AG09309 (cell line): Measurements from ENCODE around the gene BCL6B.
"Not testable (repeated sequence)": the region's sequence is repeated elsewhere in the genome, so short reads cannot be mapped to it uniquely, and the experiment has no call there.

Experiments used
- DNase-seq: peaks from one replicate; pipeline ENCODE4 v3.0.0-alpha.2; 2010; ENCODE audit warnings: low read depth
- H3K4me3 ChIP-seq: 2 replicates; pipeline ENCODE4 v1.5.1; 2011; ENCODE audit warnings: mild to moderate bottlenecking, low read depth, low read length, moderate library complexity; ENCODE audit not compliant: control insufficient read depth
- TF ChIP-seq, protein P1 (sequence below): IDR thresholded peaks from 2 replicates; pipeline ENCODE4 v1.5.1; 2011; ENCODE audit warnings: mild to moderate bottlenecking, low read depth, low read length, inconsistent platforms; ENCODE audit not compliant: insufficient read depth, control insufficient read depth; ENCODE audit errors: missing control alignments

Gene BCL6B, protein sequence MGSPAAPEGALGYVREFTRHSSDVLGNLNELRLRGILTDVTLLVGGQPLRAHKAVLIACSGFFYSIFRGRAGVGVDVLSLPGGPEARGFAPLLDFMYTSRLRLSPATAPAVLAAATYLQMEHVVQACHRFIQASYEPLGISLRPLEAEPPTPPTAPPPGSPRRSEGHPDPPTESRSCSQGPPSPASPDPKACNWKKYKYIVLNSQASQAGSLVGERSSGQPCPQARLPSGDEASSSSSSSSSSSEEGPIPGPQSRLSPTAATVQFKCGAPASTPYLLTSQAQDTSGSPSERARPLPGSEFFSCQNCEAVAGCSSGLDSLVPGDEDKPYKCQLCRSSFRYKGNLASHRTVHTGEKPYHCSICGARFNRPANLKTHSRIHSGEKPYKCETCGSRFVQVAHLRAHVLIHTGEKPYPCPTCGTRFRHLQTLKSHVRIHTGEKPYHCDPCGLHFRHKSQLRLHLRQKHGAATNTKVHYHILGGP

DNA sequence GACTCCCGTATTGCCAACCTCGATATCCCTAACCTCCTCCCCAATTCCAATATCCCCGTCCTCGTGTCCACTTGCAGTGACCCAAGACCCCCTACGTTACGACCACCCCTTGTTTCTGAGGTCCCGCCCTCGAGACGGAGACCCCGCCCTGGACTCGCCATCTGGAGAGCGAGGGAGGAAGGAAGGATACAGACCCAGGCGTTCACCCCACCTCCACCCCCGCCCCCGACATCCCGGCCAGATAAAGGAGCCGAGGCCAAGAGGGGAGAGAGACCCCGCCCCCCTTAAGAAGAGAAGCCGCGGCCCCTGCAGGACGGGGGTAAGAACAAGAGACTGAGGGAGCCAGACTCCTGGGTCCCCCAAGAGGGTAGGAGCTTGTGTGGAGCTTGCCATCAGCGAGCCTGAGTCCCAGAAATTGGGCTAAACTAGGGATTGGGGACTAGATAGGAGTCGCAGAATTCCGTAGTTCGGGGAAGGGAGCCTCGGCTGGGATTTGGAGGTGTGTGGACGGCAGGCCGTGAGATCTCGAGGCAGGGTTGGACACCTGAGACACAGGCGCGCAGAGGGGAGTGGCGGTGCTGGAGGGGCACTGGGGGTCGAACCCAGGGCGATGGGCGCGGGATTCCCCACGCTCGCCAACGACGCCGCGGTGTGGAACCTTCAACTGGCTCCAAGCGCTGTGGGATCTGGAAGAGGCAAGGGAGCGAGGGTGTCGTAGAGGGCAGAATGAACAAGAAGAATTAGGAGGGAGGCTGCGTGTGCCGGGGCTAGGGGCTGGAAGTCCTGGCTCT is at the start of gene BCL6B:
Gene BCL6B (plus strand): TSS at position 270 of the 791 bp plus-strand sequence. CDS start 622 bp downstream, outside the sequence.
- DNase-seq: no peak
- H3K4me3 ChIP-seq: peak within 1 kb of the TSS; percentile 25
- TF ChIP-seq, protein P1, sequence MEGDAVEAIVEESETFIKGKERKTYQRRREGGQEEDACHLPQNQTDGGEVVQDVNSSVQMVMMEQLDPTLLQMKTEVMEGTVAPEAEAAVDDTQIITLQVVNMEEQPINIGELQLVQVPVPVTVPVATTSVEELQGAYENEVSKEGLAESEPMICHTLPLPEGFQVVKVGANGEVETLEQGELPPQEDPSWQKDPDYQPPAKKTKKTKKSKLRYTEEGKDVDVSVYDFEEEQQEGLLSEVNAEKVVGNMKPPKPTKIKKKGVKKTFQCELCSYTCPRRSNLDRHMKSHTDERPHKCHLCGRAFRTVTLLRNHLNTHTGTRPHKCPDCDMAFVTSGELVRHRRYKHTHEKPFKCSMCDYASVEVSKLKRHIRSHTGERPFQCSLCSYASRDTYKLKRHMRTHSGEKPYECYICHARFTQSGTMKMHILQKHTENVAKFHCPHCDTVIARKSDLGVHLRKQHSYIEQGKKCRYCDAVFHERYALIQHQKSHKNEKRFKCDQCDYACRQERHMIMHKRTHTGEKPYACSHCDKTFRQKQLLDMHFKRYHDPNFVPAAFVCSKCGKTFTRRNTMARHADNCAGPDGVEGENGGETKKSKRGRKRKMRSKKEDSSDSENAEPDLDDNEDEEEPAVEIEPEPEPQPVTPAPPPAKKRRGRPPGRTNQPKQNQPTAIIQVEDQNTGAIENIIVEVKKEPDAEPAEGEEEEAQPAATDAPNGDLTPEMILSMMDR: no peak

DNA sequence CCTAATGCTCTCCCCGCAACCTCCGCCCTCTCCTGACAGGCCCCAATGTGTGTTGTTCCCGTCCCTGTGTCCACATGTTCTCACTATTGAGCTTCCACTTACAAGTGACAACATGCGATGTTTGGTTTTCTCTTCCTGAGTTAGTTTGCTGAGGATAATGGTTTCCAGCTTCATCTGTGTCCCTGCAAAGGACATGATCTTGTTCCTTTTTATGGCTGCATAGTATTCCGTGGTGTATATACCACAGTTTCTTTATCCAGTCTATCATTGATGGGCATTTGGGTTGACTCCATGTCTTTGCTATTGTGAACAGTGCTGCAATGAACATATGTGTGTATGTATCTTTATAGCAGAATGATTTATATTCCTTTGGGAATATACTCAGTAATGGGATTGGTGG is 43.4 kb upstream of the BCL6B start:
- DNase-seq, H3K4me3 ChIP-seq: not testable (repeated sequence)

DNA sequence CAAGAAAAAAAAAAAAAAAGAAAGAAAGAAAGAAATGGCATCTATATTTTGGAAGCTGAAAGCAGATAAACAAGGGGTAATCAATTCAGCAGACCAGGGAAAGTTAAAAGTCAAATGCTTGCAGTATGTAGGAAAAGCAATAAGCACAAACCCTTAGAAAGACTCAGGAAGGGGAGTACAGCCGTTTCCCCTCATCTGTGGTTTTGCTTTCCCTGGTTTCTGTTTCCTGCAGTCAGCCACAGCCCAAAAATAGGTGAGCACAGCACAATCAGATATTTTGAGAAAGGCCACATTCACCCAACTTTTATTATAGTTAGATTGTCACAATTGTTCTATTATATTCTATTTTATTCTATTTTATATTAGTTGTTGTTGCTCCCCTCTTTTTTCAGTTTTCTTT is 41.4 kb upstream of the BCL6B start:
- TF ChIP-seq, protein P1: no peak
- H3K4me3 ChIP-seq: no peak overlapping the region
- DNase-seq: no peak

DNA sequence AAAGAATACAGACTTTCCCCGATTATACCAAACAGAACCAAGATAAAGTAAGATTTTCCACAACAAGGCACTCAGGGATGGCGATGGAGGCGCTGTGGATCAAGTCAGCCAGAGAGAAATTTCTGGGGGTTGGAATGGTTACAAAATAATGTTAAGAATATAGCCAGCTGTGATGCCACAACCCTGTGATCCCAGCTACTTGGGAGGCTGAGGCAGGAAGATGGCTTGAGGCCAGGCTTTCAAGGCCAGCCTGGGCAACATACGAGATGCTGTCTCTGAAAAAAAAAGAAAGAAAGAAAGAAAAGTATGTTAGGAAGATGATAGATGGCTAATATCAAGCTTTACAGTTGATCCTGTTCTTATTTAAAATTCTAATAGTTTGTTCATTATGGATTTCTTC is 37.6 kb upstream of the BCL6B start:
- H3K4me3 ChIP-seq: no peak overlapping the region
- TF ChIP-seq, protein P1: no peak
- DNase-seq: no peak

DNA sequence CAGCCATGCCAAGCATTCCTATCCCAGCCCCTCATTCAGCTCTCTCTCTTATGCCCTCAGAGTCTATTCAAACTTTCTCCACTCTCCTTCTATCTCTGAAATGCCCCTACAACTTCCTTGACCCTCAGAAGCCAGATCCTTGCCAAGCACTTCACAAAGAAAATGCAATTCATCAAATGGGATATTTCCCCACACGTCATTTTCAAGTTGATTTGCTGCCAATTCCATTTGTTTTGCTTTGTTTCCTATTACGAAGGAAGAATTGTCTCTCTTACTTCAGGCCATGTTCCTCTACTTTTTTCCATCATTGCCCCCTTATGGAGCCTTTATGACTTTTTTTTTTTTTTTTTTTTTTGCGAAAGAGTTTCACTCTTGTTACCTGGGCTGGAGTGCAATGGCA is 36.2 kb upstream of the BCL6B start:
- no peak overlapping the region for H3K4me3 ChIP-seq
- no peak for DNase-seq
- TF ChIP-seq, protein P1: no peak

DNA sequence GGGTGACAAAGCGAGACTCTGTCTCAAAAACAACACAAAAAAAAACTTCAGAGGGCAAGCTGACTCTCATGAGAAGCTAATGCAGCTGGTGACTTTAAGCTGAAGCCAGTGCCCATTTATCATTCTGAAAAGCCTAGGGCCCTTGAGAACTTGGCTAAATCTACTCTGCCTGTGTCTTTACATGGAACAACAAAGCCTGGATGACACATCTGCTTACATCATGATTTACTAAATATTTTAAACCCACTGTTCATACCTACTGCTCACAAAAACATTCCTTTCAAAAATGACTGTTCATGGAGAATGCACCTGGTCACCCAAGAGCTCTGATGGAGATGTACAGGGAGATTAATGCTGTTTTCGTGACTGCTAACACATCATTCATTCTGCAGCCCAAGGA is 33.1 kb upstream of the BCL6B start:
- DNase-seq: no peak
- no peak overlapping the region for H3K4me3 ChIP-seq
- TF ChIP-seq, protein P1: no peak

DNA sequence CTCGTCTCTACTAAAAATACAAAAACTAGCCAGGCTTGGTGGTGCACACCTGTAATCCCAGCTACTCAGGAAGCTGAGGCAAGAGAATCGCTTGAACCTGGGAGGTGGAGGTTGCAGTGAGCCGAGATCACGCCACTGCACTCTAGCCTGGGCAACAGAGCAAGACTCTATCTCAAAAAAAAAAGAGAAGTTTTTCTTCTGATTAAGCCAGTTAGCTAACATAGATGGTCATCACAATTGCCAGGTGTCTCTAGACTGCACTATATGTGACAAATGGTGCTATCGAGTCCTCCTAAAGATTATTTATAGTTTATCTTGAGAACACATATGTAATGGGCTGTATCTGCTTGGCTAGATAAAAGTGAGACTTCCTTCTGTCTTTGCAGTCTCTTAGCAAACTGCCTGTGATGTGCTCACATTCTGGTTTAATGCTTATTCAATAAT is 29.2 kb upstream of the BCL6B start:
- not testable (repeated sequence) for DNase-seq, H3K4me3 ChIP-seq
